DND-41 (cell line): ENCODE data around the gene CD99L2.

Experiments
- CTCF ChIP-seq: IDR thresholded peaks from 2 replicates; pipeline ENCODE4 v1.5.1; 2012; ENCODE audit warnings: borderline replicate concordance, low read length, moderate library complexity, mild to moderate bottlenecking; ENCODE audit not compliant: poor library complexity, severe bottlenecking; ENCODE audit errors: extremely low read depth
- EZH2 ChIP-seq: IDR thresholded peaks from 3 replicates; pipeline ENCODE4 v1.6.1; 2012; ENCODE audit warnings: borderline replicate concordance, low read depth, mild to moderate bottlenecking, moderate library complexity, low read length, inconsistent platforms; ENCODE audit not compliant: severe bottlenecking

- TF ChIP-seq CTCF: no peak
- no peak for TF ChIP-seq EZH2
These were observed 36.0 kb upstream of the CD99L2 start for GRCh38 chrX:150934453-150934852.
